OCI-LY7 (cell line): ENCODE results near the gene UNC5B. TPM values are rescaled to one million over a fixed set of nuclear protein-coding genes. Genes with fewer than 3 reads are reported as not detected.

ENCODE experiments used
- BruUV-seq: library from RNA; stranded (reverse); fragments of 400-500 nt; replicated peaks from 2 replicates; lab custom pipeline; 2021; lab: Mats Ljungman, UMichigan
- CTCF ChIA-PET: fragments of 300-600 bp; sonication (Branson Sonifier 250); formaldehyde crosslinking; loops from one replicate; lab custom pipeline; 2022; ENCODE audit warnings: antibody characterized with exemption; ENCODE audit not compliant: unreplicated experiment; lab: Charles Lee
- POLR2A ChIA-PET: fragments of 300-600 bp; sonication (Branson Sonifier 250); formaldehyde crosslinking; loops from one replicate; lab custom pipeline; 2022; ENCODE audit warnings: antibody characterized with exemption; lab: Charles Lee
- DNase-seq: peaks from one replicate; pipeline ENCODE4 v3.0.0-alpha.2; 2015; ENCODE audit warnings: low spot score
- H2AFZ ChIP-seq: fragments of 200-600 bp; sonication (generic), shearing (Covaris generic); 2 replicates; pipeline ENCODE4 v1.6.1; 2014; ENCODE audit warnings: mild to moderate bottlenecking, antibody characterized with exemption, low read length, moderate library complexity
- H3K27ac ChIP-seq: fragments of 200-600 bp; sonication (generic); 2 replicates; pipeline ENCODE4 v1.5.1; 2014; ENCODE audit warnings: mixed run types, low read depth, mild to moderate bottlenecking, moderate library complexity, low read length, inconsistent platforms; ENCODE audit not compliant: poor library complexity, severe bottlenecking
- H3K36me3 ChIP-seq: fragments of 200-600 bp; sonication (generic); 2 replicates; pipeline ENCODE4 v1.6.1; 2014; ENCODE audit warnings: mild to moderate bottlenecking, antibody characterized with exemption, low read length, moderate library complexity, mixed read lengths; ENCODE audit not compliant: insufficient read depth
- H3K4me1 ChIP-seq: fragments of 200-600 bp; sonication (generic); 2 replicates; pipeline ENCODE4 v1.5.1; 2014; ENCODE audit warnings: mild to moderate bottlenecking, low read length; ENCODE audit not compliant: insufficient read depth, poor library complexity, severe bottlenecking
- H3K4me2 ChIP-seq: fragments of 200-600 bp; sonication (generic); 2 replicates; pipeline ENCODE4 v1.6.1; 2014; ENCODE audit warnings: mild to moderate bottlenecking, low read length
- H3K4me3 ChIP-seq: fragments of 200-600 bp; sonication (generic); 2 replicates; pipeline ENCODE4 v1.5.1; 2014; ENCODE audit warnings: mild to moderate bottlenecking, low read depth, low read length; ENCODE audit not compliant: poor library complexity, severe bottlenecking
- H3K79me2 ChIP-seq: fragments of 200-600 bp; sonication (generic); 2 replicates; pipeline ENCODE4 v1.6.1; 2016; ENCODE audit warnings: low read depth, mild to moderate bottlenecking, low read length, moderate library complexity, mixed read lengths; ENCODE audit not compliant: insufficient read depth
- H3K9me2 ChIP-seq: fragments of 200-600 bp; sonication (generic); 2 replicates; pipeline ENCODE4 v1.6.1; 2016; ENCODE audit warnings: mild to moderate bottlenecking, low read length, mixed read lengths; ENCODE audit not compliant: insufficient read depth
- H3K9me3 ChIP-seq: fragments of 200-600 bp; sonication (generic); 2 replicates; pipeline ENCODE4 v1.6.1; 2014; ENCODE audit warnings: mild to moderate bottlenecking, mixed run types, low read length, mixed read lengths
- H4K20me1 ChIP-seq: fragments of 200-600 bp; sonication (generic); 2 replicates; pipeline ENCODE4 v1.6.1; 2014; ENCODE audit warnings: mild to moderate bottlenecking, antibody characterized with exemption, low read length, moderate library complexity, mixed read lengths; ENCODE audit not compliant: insufficient read depth
- EZH2phosphoT487 ChIP-seq: fragments of 200-600 bp; sonication (generic); IDR thresholded peaks from 2 replicates; pipeline ENCODE4 v1.6.1; 2018; ENCODE audit warnings: low read depth, borderline replicate concordance, mild to moderate bottlenecking, mixed run types, antibody characterized with exemption, low read length, moderate library complexity, mixed read lengths
- intact Hi-C: fragments of 100-400 bp; cut with micrococcal nuclease; formaldehyde crosslinking; loops from one replicate; pipeline ENCODE4 v1.10.0; 2022; ENCODE audit not compliant: unreplicated experiment
- total RNA-seq, 2 experiments: library from RNA; depleted of rRNA in 1 of 2; stranded (reverse); fragments of >200 nt in 1 of 2; shearing (Covaris generic) in 1 of 2; gene quantifications; 2 replicates each; pipeline ENCODE4 v1.2.3, GENCODE V29; 2014 to 2022
- TF ChIP-seq, protein P1 (sequence below): fragments of 200-600 bp; sonication (generic); conservative IDR thresholded peaks from 2 replicates; pipeline ENCODE4 v1.5.1; 2014; ENCODE audit warnings: mild to moderate bottlenecking, antibody characterized with exemption, low read length, moderate library complexity, mixed read lengths

The UNC5B gene
- total RNA-seq, 2 experiments from 2014 or later = not detected

DNA sequence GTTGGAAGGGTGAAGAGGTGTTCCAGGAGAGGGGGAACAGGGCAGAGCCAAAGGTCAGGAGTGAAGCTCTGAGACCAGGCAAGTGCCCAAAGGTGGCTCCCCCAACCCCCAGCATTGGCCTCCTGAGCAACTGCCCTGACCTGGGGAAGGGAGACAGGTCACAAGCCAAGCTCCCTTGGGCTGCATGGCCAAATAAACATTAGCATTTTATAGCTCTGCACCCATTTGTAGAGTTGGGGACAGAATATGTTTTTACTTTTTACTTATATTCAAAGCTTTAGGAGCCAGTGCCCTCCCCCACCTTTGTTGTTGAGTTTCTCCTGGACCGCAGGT, 4.0 kb downstream of the UNC5B start:
- no TSS peak for BruUV-seq
- Histone ChIP-seq H3K4me2 (no peak overlapping the region), H3K79me2 (no peaks in the 10 kb centered on the region), H3K9me3 (no peaks in the 10 kb centered on the region), H3K4me3 (no peak overlapping the region), H2AFZ (no peak overlapping the region), H4K20me1 (no peaks in the 10 kb centered on the region), H3K4me1 (peaks cover 13% of the 10 kb centered on the region), H3K36me3 (no peaks in the 10 kb centered on the region), H3K27ac (no peak overlapping the region), H3K9me2 (no peaks in the 10 kb centered on the region)
- CTCF ChIA-PET = no interaction called here
- POLR2A ChIA-PET = interaction anchor here (0.5 to 0.6 kb wide), 2 partner anchors 443 to 578 kb away, joined by 4 to 7 read pairs; no protein-coding TSS in a partner anchor
- no peak for DNase-seq
- intact Hi-C loops = no loop called here
- TF ChIP-seq, protein P1, sequence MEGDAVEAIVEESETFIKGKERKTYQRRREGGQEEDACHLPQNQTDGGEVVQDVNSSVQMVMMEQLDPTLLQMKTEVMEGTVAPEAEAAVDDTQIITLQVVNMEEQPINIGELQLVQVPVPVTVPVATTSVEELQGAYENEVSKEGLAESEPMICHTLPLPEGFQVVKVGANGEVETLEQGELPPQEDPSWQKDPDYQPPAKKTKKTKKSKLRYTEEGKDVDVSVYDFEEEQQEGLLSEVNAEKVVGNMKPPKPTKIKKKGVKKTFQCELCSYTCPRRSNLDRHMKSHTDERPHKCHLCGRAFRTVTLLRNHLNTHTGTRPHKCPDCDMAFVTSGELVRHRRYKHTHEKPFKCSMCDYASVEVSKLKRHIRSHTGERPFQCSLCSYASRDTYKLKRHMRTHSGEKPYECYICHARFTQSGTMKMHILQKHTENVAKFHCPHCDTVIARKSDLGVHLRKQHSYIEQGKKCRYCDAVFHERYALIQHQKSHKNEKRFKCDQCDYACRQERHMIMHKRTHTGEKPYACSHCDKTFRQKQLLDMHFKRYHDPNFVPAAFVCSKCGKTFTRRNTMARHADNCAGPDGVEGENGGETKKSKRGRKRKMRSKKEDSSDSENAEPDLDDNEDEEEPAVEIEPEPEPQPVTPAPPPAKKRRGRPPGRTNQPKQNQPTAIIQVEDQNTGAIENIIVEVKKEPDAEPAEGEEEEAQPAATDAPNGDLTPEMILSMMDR = no peak
- TF ChIP-seq EZH2phosphoT487 = no peak

DNA sequence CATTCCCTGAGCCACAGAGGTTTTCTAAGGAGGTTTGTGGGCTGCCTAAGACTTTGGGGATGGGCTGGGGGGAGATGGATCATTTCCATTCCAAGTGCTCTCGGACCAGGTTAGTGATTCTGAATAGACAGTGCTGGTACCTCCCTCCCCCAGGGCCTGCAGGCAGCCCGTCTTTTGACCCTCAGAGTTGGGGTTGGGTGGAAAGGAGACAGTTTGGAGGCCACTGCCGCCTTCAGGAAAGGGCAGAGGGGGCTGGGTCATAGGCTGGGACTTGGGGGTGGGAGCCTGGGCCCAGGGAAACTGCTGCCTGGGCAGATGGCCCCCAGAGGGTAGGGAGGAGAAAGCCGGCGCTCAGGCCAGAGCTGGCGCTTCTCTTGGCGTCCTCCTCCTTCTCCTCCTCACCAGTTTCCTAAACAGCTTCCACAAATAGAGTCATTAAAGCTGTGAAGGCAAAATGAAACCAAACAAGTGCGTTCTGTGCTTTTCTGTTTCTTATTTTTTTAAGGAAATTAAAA, 4.4 kb downstream of the UNC5B start:
- Histone ChIP-seq H3K27ac (no peak overlapping the region), H3K79me2 (no peaks in the 10 kb centered on the region), H3K9me2 (no peaks in the 10 kb centered on the region), H2AFZ (no peak overlapping the region), H3K9me3 (no peaks in the 10 kb centered on the region), H3K4me3 (no peak overlapping the region), H3K4me1 (peaks cover 12% of the 10 kb centered on the region), H4K20me1 (no peaks in the 10 kb centered on the region), H3K36me3 (no peaks in the 10 kb centered on the region), H3K4me2 (no peak overlapping the region)
- no peak for TF ChIP-seq EZH2phosphoT487
- TF ChIP-seq, protein P1 = no peak
- intact Hi-C loops = no loop called here
- DNase-seq = no peak
- no TSS peak for BruUV-seq
- ChIA-PET POLR2A (interaction anchor here (0.5 kb wide), 1 partner anchor 579 kb away, joined by 7 read pairs; no protein-coding TSS in a partner anchor), CTCF (no interaction called here)

DNA sequence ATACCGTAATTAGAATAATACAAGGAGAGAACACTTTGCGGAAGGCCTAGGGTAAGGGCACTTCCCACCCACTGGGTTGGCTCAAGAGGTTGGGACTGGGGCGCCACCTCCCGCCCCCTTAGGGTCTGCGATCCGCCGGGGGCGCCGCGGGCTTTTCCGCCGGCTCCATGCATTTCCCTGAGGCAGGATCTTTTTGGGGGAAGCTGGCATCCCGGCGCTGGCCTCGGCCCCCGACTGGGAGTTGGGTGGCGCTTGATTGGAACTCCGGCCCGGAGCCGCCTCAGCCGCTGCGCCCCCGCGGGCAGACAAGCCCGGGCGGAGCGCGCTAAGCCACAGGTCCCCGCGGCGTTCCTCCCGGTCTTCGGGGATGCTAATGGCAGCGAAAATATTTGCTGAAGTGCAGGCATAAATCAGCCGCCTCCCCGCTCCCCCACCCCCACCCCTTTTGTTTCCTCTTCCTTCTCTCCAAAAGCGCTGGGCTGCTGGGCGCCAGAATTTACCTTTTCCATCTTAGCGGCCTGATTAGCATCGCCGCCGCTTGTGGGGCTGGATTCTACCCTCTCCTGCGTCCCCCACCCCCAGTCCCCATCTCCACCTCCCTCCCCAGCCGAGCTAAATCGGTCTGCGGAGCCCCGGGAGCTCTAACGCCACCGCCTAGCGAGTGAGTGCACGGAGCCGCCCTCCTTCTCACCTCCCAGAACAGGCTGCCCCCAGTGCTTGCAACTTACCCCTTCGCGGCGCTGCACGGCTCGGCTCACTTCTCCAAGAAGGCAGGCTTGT, 5.1 kb downstream of the UNC5B start:
- H2AFZ ChIP-seq = no peak overlapping the region
- CTCF ChIA-PET = no interaction called here
- H3K9me3 ChIP-seq = no peaks in the 10 kb centered on the region
- no peak overlapping the region for H3K4me3 ChIP-seq
- intact Hi-C loops = no loop called here
- no peak for DNase-seq
- H3K9me2 ChIP-seq = no peaks in the 10 kb centered on the region
- BruUV-seq = no TSS peak
- H3K4me2 ChIP-seq = no peak overlapping the region
- H3K27ac ChIP-seq = no peak overlapping the region
- no peaks in the 10 kb centered on the region for H4K20me1 ChIP-seq
- H3K79me2 ChIP-seq = no peaks in the 10 kb centered on the region
- POLR2A ChIA-PET = interaction anchor here (0.7 kb wide), 1 partner anchor 24 kb away, joined by 3 read pairs; no protein-coding TSS in a partner anchor
- no peaks in the 10 kb centered on the region for H3K36me3 ChIP-seq
- no peak for TF ChIP-seq EZH2phosphoT487
- TF ChIP-seq, protein P1 = no peak
- H3K4me1 ChIP-seq = peaks cover 8% of the 10 kb centered on the region
